Activated CD8-positive, alpha-beta T cell treated with anti-CD3 and anti-CD28 coated beads for 36 hours (primary cell): ENCODE data around the gene SLC40A1. TPM values are rescaled to one million over a fixed set of nuclear protein-coding genes. Genes with fewer than 3 reads are reported as not detected.

Experiments used
- ATAC-seq: fragments of 200-7000 bp; cut with Tn5 transposase; one replicate; pipeline ENCODE4 v1.10.0; 2021; ENCODE audit warnings: mild to moderate bottlenecking, moderate library complexity
- CTCF ChIA-PET: fragments of 350-600 bp; sonication (Branson Sonifier 250); formaldehyde crosslinking; loops from one replicate; lab custom pipeline; 2021; ENCODE audit warnings: antibody characterized with exemption; lab: Charles Lee
- POLR2A ChIA-PET: fragments of 350-600 bp; sonication (Branson Sonifier 250); formaldehyde crosslinking; loops from one replicate; lab custom pipeline; 2021; ENCODE audit warnings: antibody characterized with exemption; lab: Charles Lee
- DNase-seq: peaks from one replicate; pipeline ENCODE4 v3.0.0-alpha.2; 2020
- H3K27ac Mint-ChIP-seq: one replicate; pipeline ENCODE4 v1.8.0; 2021; ENCODE audit warnings: mild to moderate bottlenecking, mixed read lengths
- H3K27me3 Mint-ChIP-seq: one replicate; pipeline ENCODE4 v1.8.0; 2021; ENCODE audit warnings: mixed read lengths
- H3K36me3 Mint-ChIP-seq: one replicate; pipeline ENCODE4 v1.8.0; 2021; ENCODE audit warnings: low read depth, mixed read lengths
- H3K4me1 Mint-ChIP-seq: one replicate; pipeline ENCODE4 v1.8.0; 2021; ENCODE audit warnings: low read depth, mixed read lengths
- H3K4me3 Mint-ChIP-seq: one replicate; pipeline ENCODE4 v1.8.0; 2021; ENCODE audit warnings: mild to moderate bottlenecking, moderate library complexity, mixed read lengths
- H3K9me3 Mint-ChIP-seq: one replicate; pipeline ENCODE4 v1.8.0; 2021; ENCODE audit warnings: mixed read lengths
- CTCF ChIP-seq: fragments of 200-600 bp; IDR thresholded peaks from one replicate; pipeline ENCODE4 v1.8.0; 2022; ENCODE audit warnings: antibody characterized with exemption, mild to moderate bottlenecking
- intact Hi-C: fragments of 100-400 bp; cut with micrococcal nuclease; formaldehyde crosslinking; loops from one replicate; pipeline ENCODE4 v1.10.0; 2022
- total RNA-seq, 2 experiments: library from RNA; stranded (reverse); gene quantifications; one replicate each; pipeline ENCODE4 v1.2.3, GENCODE V29; 2021

Gene SLC40A1
- total RNA-seq, 2 experiments from 2014 or later: 1.2 to 1.5 TPM

- Mint-ChIP-seq H3K27ac (no peak overlapping the region), H3K4me3 (no peak overlapping the region), H3K9me3 (no peaks in the 10 kb centered on the region), H3K4me1 (no peaks in the 10 kb centered on the region), H3K27me3 (no peaks in the 10 kb centered on the region), H3K36me3 (no peaks in the 10 kb centered on the region)
- intact Hi-C loops: no loop called here
- no peak for TF ChIP-seq CTCF
- ChIA-PET CTCF (no interaction called here), POLR2A (interaction anchor here (1.0 kb wide), 1 partner anchor 78 kb away, joined by 3 read pairs; no protein-coding TSS in a partner anchor)
- ATAC-seq (no peak), DNase-seq (no peak)
These were observed 35.2 kb downstream of the SLC40A1 start for GRCh38 chr2:189545418-189545817.

- intact Hi-C loops: no loop called here
- Mint-ChIP-seq H3K27ac (no peak overlapping the region), H3K4me3 (no peak overlapping the region), H3K4me1 (no peaks in the 10 kb centered on the region), H3K9me3 (no peaks in the 10 kb centered on the region), H3K27me3 (no peaks in the 10 kb centered on the region), H3K36me3 (no peaks in the 10 kb centered on the region)
- POLR2A ChIA-PET: interaction anchor here (1.0 kb wide), 1 partner anchor 77 kb away, joined by 3 read pairs; no protein-coding TSS in a partner anchor
- no peak for TF ChIP-seq CTCF
- CTCF ChIA-PET: interaction anchor here (1.1 kb wide), 1 partner anchor 41 kb away, joined by 3 read pairs; no protein-coding TSS in a partner anchor
- no peak for DNase-seq
- ATAC-seq: no peak
These were observed 36.1 kb downstream of the SLC40A1 start for GRCh38 chr2:189544318-189545042.

DNA sequence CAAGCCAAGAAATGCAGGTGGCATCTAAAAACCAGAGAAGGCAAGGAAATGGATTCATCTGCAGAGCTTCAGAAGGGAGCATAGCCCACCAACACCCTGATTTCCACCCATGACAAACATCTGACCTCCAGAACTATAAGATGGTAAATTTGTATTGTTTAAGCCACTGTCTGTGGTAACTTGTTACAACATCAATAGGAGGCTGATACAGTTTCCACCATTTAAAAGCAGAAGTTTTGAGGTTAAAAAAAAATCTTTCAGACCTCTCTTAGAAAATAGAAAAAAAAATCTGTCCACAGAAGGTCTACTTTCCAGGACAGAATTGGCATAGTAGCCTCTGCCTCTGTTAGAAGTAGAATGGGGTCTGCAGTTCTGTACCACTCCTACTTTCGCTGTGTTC is 37.2 kb downstream of the SLC40A1 start:
- Mint-ChIP-seq H3K27ac (no peak overlapping the region), H3K27me3 (peaks cover 1% of the 10 kb centered on the region), H3K4me3 (no peak overlapping the region), H3K4me1 (no peaks in the 10 kb centered on the region), H3K36me3 (no peaks in the 10 kb centered on the region), H3K9me3 (no peaks in the 10 kb centered on the region)
- CTCF ChIA-PET: interaction anchor here (1.1 kb wide), 1 partner anchor 40 kb away, joined by 3 read pairs; no protein-coding TSS in a partner anchor
- no peak for ATAC-seq
- POLR2A ChIA-PET: no interaction called here
- TF ChIP-seq CTCF: no peak
- intact Hi-C loops: no loop called here
- no peak for DNase-seq

- no peak for TF ChIP-seq CTCF
- H3K27me3 Mint-ChIP-seq: peaks cover 1% of the 10 kb centered on the region
- no peak for ATAC-seq
- H3K36me3 Mint-ChIP-seq: no peaks in the 10 kb centered on the region
- CTCF ChIA-PET: no interaction called here
- H3K27ac Mint-ChIP-seq: no peak overlapping the region
- POLR2A ChIA-PET: interaction anchor here (1.0 kb wide), 1 partner anchor 34 kb away, joined by 3 read pairs; no protein-coding TSS in a partner anchor
- H3K4me3 Mint-ChIP-seq: no peak overlapping the region
- DNase-seq: no peak
- H3K9me3 Mint-ChIP-seq: no peaks in the 10 kb centered on the region
- H3K4me1 Mint-ChIP-seq: no peaks in the 10 kb centered on the region
- intact Hi-C loops: no loop called here
These were observed 38.3 kb downstream of the SLC40A1 start for GRCh38 chr2:189542145-189542882.

GRCh38 chr2:189541591-189541990 is 39.0 kb downstream of the SLC40A1 start:
- Mint-ChIP-seq H3K4me3 (no peak overlapping the region), H3K36me3 (no peaks in the 10 kb centered on the region), H3K27me3 (peaks cover 1% of the 10 kb centered on the region), H3K4me1 (no peaks in the 10 kb centered on the region), H3K27ac (no peak overlapping the region), H3K9me3 (no peaks in the 10 kb centered on the region)
- CTCF ChIA-PET: no interaction called here
- intact Hi-C loops: no loop called here
- ATAC-seq: no peak
- no peak for DNase-seq
- POLR2A ChIA-PET: interaction anchor here (1.0 kb wide), 1 partner anchor 33 kb away, joined by 3 read pairs; no protein-coding TSS in a partner anchor
- TF ChIP-seq CTCF: no peak
